Measurements from ENCODE around the gene CEP164.
"Not testable (repeated sequence)": the region's sequence is repeated elsewhere in the genome, so short reads cannot be mapped to it uniquely, and the experiment has no call there.

The CEP164 gene

DNA sequence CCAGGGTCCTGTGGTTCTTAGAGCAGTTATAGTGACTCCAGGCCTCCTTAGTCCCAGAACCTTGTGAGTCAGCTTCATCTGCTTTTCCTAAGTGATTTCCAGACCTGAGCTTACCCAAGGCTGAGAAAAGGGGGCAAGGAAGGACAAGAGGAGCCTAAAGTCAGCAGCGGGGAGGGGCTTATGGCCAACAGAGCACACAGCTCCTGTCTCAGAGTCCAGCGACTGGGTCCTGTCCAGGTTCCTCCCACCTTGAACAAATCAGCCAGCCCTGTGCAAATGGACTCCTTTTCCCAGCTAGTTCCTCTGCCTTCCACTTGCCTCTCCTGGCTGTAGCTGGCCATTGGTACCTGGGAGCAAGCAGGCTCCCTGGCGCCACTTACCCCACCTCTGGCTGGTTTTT, 22.5 kb upstream of the CEP164 start:
- DNase-seq (ENCODE audit: low spot score): no peak

DNA sequence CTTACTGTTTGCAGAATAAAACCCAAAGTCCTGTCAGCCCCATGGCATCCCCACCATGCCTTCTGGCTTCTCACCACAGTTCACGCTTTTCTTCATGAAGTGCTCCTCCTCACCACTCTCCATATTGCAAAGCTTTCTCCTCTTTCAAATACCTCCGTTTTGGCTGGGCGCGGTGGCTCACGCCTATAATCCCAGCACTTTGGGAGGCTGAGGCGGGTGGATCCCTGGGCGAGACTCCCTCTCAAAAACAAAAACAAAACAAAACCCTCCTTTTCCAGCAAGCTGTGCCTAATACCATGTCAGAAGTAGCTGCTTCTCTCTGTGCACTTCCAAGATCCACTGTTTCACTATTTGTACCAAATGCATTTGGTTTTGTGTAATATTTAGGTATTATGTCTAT, 18.3 kb upstream of the CEP164 start:
- DNase-seq (ENCODE audit: low spot score): no peak

DNA sequence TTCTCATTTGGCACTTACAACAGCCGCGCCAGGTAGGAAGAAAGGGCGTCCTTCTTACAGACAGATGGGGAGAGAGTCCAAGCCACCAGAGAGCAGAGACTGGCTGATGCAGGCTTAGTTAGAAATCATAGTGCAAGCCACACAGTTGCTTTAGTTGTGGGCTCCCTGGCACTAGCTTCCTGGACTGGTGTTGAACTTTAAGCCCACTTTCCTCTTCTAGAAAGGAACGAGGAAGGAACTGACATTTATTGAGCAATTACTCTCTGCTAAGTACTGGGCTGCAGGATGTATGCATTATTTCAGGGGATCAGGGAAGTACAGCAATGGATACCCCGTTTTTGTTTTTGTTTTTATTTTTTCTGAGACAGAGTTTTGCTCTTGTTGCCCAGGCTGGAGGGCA, 14.6 kb upstream of the CEP164 start:
- no peak for DNase-seq (ENCODE audit: low spot score)

DNA sequence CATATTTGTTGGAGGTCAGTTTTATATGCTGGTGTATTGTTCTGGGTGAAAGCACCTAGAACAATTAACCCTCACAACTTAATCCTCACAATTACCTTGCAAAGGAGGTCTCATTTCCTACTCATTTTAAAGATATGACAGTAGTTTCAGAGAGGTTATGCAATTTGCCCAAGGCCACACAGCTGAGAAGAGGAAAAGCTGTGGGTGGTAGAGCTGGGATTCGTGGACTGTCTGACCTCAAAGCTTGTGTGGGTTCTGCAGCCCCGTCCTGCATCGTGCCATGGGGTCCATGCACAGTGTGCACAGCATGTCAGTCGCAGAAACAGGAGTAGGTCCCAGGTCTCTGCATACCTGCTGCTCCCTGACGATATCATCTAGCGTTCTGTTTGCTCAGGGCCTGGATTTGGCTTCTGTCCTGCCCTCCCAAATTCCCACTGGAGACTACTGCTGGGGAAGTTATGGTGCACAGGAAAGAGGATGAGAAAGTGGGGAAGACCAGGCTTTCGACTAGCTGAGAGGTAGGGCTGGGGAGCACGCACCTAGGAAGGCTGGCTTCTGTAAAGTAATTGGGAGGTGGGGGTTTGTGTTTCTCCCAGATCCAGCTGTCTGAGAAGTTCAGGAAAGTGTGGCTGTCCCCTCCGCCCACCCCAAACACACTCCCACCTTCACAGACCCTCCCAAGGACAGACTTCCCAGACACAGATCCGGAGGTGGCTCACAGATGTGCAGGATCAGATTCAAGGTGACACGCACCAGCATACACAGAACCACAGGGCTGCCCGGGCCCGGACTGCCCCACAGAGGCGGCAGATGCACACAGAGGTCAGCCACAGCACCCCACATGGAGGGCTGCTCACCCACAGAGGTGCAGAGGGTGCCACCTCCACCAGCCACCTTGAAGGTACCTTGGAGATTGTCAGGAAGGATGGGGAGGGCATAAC, 13.6 kb upstream of the CEP164 start:
- DNase-seq (ENCODE audit: low spot score): no peak

DNA sequence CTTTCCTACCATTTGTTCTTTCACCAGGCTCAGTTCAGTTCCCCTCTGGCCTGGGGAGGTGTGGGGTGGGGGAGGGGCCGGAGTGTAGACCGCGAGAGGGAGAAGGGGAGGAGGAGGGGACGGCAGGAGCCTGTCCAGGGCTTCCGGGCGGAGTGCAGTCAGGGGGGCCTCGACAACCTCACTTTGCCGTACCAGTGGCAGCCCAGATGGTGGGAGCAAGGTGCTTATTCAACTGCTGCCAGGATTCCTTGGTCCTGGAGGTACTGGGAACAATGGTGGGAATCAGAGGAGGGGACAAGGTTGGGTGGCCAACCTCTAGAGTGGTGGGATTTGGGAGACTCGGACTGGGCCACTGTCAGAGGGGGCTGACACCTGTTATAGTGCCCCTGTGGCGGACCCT, 12.8 kb upstream of the CEP164 start:
- no peak for DNase-seq (ENCODE audit: low spot score)

DNA sequence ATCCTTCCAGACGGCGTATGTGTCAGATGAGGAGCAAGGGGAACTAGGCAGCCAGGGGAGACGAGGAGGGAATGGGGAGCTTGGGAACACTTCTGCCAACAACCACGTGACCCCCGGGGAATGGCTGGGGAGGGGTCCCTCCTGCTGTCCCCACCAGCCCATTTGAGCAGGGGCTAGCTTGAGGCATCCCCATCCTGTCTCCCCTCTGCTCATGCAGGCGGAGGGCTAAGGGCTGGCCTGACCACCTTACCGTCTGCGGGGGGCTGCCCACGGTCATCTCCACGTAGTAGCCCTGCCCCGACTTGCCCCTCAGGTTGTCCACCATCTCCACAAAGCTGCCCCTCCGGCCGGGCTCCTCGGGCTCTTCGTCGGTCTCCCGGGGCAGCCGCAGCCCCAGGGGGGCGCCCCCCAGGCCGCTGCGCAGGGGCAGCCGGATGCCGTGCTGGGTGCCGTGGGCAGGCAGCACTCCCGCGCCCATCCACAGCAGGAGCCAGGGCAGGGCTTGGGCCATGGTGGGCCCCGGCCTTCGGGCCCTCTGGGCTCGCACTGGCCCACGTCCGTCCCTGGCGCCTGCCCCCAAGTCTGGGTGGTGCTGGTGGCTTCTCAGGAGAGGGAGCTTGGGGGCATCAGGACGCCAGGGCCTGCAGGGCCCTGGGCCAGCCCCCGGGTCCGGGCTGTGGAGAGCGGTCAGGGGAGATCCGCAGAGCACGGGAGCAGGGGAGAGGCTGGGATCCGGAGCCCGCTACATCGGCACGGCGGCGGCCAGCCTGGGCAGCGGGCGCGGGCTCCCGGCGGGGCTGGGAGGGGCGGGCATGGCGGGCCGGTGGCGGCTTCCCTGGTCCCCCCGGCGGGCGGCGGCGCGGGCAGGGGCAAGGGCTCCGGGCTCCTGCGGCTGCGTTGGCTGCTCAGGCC, 12.1 kb upstream of the CEP164 start:
- DNase-seq (ENCODE audit: low spot score): no peak

DNA sequence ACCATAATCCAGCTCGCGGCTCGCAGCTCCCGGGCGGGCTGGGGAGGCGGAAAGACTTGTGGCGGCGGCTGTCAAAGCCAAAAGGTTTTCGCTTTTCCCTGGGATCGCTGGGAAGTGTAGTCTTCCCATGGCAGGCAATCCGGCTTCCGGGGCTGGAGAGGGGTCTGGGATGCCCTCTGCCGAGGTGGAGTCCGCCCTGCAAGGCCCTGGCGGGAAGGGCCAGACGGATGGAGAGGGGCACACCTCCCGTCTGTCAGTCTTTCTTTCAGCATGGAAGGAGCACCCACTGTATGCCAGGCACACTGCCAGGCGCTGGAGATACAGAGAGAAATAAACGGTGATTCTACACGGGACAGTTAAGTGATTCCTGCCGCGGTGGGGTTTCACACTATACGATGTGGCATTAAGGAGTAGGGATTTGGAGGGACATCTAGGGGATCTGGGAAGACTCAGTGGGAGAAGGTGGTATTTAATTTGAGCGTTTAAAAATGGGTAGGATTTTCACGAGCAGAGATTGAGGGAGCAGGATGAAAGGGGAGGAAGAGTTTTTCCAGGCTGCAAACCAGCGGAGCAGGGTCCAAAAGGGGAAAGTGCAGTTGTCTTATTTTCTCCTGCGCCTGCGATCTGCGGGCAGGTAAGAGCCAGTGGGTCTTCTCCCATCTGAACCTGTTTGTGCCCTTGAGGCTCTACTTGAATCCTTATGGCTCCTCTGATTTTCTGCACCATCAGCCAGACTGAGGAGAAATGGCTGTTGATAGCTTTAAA, 11.3 kb upstream of the CEP164 start, which contains the start of gene BACE1:
Gene BACE1 (minus strand): TSS at position 60 of the 765 bp plus-strand sequence. CDS start 461 bp downstream, outside the sequence.
- peak; percentile 73 for DNase-seq (ENCODE audit: low spot score)

DNA sequence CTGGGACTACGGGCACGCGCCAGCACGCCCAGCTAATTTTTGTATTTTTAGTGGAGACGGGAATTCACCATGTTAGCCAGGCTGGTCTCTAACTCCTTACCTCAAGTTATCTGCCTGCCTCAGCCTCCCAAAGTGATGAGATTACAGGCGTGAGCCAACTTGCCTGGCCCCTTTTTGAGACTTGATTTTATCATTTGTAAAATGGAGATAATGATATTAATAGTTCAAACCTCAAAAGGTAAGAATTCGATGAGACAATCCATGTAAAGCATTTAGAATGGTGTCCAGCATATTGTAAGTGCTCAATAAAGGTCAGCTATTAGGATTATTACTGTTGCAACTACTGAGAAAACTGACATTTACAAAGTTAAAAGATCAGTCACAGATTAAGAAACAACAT, 8.9 kb upstream of the CEP164 start:
- DNase-seq (ENCODE audit: low spot score): no peak

DNA sequence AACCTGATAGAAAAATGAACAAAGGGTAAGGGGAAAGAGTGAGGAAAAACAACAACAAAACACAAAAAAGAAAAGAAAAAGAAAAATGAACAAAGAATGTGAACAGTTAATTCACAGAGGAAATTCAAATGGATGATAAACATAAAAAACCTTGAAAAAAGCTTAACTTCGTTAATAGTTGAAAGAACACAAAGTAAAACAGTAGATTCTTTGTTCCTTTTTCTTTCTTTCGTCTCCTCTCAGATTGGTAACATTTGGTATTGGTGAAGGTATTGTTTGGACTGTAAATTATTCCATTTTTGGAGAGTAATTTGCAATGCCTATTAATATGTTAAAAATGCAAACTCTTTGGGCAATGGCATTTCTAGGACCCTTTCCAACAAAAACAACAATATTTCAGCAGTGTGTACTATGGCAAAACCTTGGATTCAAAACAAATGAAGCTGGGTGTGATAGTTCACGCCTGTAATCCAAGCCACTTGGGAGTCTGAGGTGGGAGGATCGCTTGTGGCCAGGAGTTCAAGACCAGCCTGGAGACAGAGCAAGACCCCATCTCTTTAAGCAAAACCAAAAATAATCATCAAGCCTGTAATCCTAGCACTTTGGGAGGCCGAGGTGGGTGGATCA, 8.3 kb upstream of the CEP164 start:
- DNase-seq (ENCODE audit: low spot score): no peak

DNA sequence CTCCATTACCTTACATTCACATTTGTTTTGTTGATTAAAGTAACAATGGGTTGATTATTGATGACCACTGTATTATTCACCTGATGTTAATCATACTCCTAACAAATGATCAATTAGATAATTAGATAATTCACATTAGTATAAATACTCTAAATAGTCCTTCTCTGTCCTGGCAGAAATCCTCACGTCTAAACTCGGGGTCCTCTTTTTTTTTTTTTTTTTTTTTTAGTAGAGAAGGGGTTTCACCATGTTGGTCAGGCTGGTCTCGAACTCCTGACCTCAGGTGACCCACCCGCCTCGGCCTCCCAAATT, 443 bp upstream of the CEP164 start:
- DNase-seq (ENCODE audit: low spot score): not testable (repeated sequence)

DNA sequence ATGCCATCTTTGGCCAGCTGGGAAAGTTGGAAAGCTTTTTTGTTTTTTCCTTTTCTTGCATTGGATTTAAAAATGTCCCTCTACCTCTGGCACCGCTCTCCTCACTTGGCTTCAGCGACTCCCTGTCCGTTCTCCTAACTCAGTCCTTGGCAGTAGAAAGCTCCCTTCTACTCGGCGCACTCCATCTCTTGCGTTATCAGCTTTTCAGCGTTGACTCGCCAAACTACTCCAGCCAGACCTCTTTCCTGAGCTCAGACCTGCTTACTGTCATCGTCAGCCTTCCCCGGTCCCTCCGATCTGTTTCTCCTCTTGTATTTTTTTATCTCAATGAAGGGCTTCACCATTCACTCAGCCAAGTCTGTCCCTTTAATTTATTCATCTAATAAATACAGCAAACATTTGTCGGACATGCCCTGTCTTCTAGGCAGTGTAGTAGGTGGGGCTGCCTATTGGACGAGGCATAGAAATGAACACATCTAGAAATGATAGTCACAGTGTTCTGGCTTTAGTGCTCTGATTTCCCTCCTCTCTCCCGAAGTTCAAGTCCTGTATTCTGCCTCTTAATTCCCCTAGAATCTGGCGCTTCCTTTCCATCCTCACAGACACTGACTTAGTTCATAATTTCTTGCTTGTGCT, 839 bp downstream of the CEP164 start:
- DNase-seq (ENCODE audit: low spot score): no peak

DNA sequence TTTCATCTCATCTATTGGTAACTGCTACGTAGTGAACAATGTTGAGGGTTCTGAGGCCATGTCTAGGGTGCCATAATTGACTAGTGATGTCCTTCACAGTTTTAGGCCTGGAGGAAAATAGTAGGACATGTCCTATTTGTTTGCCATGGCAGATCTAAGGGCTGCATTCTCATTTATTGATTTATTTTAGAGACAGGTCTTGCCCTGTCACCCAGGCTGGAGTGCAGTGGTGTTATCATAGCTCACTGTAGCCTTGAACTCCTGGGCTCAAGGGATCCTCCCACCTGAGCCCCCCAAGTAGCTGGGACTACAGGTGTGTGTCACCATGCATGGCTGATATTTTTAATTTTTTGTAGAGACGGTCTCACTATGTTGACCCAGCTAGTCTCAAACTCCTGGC, 5.2 kb downstream of the CEP164 start:
- no peak for DNase-seq (ENCODE audit: low spot score)

DNA sequence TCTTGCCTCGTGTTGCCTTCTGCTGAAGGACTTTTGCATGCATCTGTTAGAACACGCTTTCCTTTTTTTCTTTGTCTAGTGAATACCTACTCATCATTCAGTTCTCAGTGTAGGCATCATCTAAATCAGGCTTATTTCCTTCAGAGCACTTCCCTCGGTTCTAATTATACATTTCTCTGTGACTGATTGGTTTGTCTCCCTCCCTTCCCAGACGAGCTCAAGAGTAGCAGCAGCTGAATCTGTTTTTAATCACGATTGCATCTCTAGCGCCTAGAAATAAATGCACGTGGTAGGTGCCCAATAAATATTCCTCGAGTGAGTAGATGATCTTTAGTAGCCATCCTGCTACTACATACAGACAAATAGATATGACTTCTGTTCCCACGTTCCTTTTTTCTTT, 6.3 kb downstream of the CEP164 start:
- no peak for DNase-seq (ENCODE audit: low spot score)

DNA sequence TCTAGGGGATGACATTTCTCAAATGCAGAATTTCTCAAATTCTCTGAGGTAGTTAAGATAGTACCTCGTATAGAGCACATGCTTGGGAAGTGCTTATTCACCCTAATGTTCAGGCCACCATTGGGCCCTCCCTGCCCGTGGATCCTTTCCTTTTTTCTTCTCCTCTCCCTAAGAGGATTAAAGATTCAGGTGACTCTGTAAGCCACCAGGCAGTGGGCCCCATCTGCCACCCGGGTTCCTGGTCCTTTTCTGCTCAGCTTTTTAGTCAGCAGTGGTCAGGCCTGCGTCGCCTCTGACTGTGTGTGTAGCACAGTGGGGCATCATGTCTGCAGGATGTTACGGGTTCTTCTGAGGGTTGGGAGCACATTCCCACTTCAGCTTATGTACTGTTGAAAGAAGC, 7.2 kb downstream of the CEP164 start:
- no peak for DNase-seq (ENCODE audit: low spot score)

DNA sequence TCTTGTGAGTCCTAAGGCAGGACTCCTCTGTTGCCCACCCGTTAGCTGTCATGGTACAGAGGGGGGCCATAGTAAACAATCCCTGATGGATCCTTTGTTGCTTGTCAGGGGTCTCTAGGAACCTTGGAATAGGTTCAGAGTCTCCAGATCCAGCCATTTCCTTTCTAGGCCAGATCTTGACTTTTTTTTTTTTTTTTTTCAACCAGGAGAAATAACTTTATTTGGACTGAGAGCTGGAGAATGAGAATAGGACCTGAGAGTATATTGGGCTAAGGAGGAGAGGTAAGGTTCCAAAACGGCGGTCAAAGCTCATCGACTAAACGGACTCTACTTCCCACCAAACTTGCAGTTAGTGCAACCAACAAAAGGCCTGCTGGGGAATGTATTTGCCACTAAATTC, 7.7 kb downstream of the CEP164 start:
- no peak for DNase-seq (ENCODE audit: low spot score)

DNA sequence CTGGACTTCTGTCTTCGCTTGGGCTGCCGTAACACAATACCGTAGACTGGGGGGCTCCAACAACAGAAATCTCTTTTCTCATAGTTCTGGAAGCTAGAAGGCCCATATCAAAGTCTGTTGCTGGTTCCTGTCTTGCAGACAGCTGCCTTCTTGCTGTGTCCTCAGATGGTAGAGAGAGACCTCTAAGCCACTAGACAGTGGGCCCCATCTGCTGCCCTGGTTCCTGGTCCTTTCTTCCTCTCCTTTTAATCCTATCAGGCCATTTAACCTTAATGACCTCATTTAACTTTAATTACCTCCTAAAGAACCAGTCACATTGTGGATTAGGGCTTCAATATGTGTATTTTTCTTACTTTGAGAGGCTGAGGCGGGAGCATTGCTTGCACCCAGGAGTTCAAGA, 9.4 kb downstream of the CEP164 start:
- no peak for DNase-seq (ENCODE audit: low spot score)

DNA sequence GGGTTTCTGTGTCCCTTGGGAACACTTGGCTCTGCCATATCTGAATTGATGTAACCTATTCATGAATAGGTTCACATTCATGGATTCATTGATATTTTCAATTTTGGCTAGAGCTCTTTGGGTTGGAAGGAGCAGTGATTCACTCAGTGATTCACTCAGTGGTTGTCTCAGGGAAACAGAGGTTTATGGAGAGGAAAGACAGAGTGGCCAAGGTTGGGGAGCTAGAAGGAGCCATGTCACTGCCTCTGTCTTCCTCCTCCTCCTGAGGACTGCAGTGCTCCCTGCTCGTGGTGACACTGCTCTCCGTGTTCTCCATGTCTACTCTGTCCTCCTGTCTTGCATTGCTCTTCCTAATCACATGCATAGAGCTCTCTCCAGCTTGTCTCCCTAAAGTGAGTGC, 17.4 kb downstream of the CEP164 start:
- no peak for DNase-seq (ENCODE audit: low spot score)

DNA sequence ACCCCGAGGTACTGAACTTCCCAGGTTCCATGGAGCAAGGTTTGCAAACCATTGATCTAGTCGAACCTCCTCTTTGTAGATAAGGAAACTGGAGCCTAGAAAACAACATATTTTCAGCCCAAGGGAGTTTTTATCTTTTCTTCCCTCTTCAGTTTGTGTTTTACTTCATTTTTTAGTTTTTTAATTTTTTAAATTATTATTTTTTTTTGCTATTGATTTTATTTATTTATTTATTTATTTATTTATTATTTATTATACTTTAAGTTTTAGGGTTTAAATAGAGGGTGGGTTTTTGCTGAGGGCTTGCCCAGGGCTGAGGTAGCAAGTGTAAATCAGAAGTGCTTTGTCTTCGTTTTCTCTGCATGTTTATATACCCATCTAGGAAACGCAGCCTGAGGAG, 26.9 kb downstream of the CEP164 start:
- DNase-seq (ENCODE audit: low spot score): no peak

DNA sequence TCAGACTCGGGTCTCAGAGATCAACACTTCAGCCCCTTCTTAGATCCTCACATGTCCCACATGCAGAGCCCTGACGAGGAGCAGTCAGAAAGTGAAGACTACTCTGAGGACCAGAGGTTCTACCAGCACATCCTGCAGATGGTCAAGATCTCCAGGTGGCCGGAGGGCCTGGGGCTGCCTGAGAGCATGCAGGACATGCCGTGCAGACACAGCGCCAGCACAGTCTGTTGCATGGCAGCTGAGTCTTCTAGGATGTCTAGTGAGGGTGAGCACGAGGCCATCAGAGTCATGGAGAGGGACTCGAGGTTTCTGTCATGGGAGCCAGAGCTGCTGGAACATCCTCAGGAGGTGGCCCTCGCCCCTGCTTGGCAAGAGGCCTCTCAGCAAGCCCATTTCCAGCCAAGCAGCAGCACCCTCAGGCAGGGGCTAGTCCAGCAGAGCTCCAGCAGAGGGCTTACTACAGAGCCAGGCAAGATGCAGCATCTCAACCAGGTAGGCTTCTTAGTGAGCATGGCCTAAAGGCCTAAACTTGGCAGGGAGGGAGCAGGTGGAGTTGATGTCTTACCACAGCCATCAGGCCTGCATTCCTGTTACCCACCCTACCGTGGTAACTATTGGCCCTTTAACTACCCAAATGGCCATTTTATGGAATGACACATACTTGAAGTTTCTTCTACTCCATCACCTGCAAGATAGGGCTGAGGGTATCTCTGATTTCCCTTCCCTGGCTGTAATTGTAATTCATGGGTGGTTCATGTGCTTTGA, 28.7 kb downstream of the CEP164 start:
- no peak for DNase-seq (ENCODE audit: low spot score)

DNA sequence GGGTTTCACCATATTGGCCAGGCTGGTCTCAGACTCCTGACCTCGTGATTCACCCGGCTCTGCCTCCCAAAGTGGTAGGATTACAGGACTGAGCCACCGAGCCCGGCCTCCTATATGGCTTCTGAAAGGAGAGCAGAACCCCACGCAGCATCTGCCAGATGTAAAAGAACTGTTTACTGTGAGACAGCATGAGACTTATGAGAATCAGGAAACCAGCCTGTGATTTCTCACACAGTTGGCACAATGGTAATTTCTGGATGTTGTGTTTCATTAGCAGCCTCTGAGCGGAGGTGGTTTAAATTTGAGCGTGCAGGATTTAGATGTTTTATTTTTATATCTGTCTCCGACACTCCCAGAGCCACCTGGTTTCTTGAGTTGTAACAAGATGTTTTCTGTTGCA, 33.8 kb downstream of the CEP164 start:
- no peak for DNase-seq (ENCODE audit: low spot score)

DNA sequence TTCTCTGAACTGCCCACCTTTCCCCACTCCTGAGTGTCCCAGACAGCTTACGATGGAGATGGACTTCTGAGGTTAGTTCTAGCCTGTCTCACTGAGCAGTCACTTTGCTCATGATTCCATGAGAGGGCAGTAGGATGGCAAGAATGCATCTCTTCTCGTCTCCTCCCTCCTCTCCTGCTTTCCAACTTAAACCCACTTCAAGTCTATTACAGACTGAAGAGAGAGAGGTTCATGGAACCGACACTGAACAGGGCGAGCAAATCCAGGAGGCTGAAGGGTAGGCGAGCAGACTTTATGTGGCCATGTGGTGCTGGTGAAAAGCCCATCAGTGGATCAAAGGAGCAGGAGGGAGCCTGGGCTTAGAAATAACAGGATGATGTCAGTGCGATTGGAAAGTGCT, 38.6 kb downstream of the CEP164 start:
- no peak for DNase-seq (ENCODE audit: low spot score)
